ENCODE results near the gene PGRMC2. TPM values are rescaled to one million over a fixed set of nuclear protein-coding genes. Genes with fewer than 3 reads are reported as not detected.

Gene PGRMC2
- total and polyA plus RNA-seq, 2 of the 4 experiments (the other 2 are of a cell fraction): 13.4 to 40.7 TPM

GRCh38 chr4:128303986-128304385 is 16.4 kb upstream of the PGRMC2 start:
- H2AK5ac ChIP-seq (ENCODE audit: low read depth, low read length): 0 out of 2 replicates have a peak overlapping the region, but pooled peaks have one; percentile 53
- H2AFZ ChIP-seq (replicated peaks; ENCODE audit: low read length, poor library complexity): no peak overlapping the region
- TF ChIP-seq ELK1 (IDR thresholded peaks at IDR 0.05; ENCODE audit: borderline replicate concordance, low read depth, low read length) (no peak), RCOR1 (IDR thresholded peaks at IDR 0.05; ENCODE audit: insufficient replicate concordance, low read length) (no peak), RFX5 (IDR thresholded peaks at IDR 0.05; ENCODE audit: low read depth, low read length) (no peak), BHLHE40 (IDR thresholded peaks at IDR 0.05; ENCODE audit: low read depth, low read length) (no peak), FOS (IDR thresholded peaks at IDR 0.05; ENCODE audit: low read depth, low read length) (no peak), NFE2L2 (IDR thresholded peaks at IDR 0.05; ENCODE audit: low read depth, low read length) (no peak), SMC3 (IDR thresholded peaks at IDR 0.05; ENCODE audit: low read depth, low read length) (no peak), USF2 (IDR thresholded peaks at IDR 0.05; ENCODE audit: low read depth, low read length) (no peak), CEBPB (IDR thresholded peaks at IDR 0.05; ENCODE audit: low read depth, low read length) (no peak), POLR2A (IDR thresholded peaks at IDR 0.05; ENCODE audit: low read depth, low read length) (no peak), MXI1 (IDR thresholded peaks at IDR 0.05; ENCODE audit: borderline replicate concordance, low read depth, low read length) (no peak), MAFK (IDR thresholded peaks at IDR 0.05; ENCODE audit: low read depth, low read length) (no peak), CHD1 (IDR thresholded peaks at IDR 0.05; ENCODE audit: low read depth, low read length) (no peak), MAZ (IDR thresholded peaks at IDR 0.05; ENCODE audit: borderline replicate concordance, low read depth, low read length) (no peak)
- H3K4me3 ChIP-seq (ENCODE audit: insufficient read depth, low read depth, low read length): no peak overlapping the region
- H3K56ac ChIP-seq (ENCODE audit: extremely low read depth, insufficient read depth, low read length): no peak overlapping the region
- ATAC-seq (ENCODE audit: low read depth) (no peak), DNase-seq (no peak)
- H3K36me3 ChIP-seq (ENCODE audit: control insufficient read depth, insufficient read depth, low read length): peaks cover 5% of the 10 kb centered on the region; the same call in 1 of the 2 replicates
- H2BK5ac ChIP-seq (ENCODE audit: low read depth, low read length, poor library complexity, severe bottlenecking): peak overlapping the region; percentile 43
- intact Hi-C loops (cut with micrococcal nuclease): no loop called here
- no peak overlapping the region for H3K18ac ChIP-seq (ENCODE audit: low read depth, low read length)
- CTCF ChIA-PET: no interaction called here
- peak overlapping the region; percentile 62 for H4K91ac ChIP-seq (ENCODE audit: insufficient read depth, low read depth, low read length)
- POLR2A ChIA-PET (ENCODE audit: unreplicated experiment): interaction anchor here (0.5 kb wide), 1 partner anchor 260 kb away, joined by 3 read pairs; no protein-coding TSS in a partner anchor
- H3K27ac ChIP-seq (ENCODE audit: insufficient read depth, low read length): 0 out of 2 replicates have a peak overlapping the region, but pooled peaks have one; percentile 9
- H2BK15ac ChIP-seq (ENCODE audit: low read depth, low read length): no peak overlapping the region
- H3K79me1 ChIP-seq (ENCODE audit: low read depth in 1 of 2, low read length in 2 of 2): peaks cover 0 to 3% of the 10 kb centered on the region in 2 experiments; a peak in 1 of 4 replicates
- H2AK9ac ChIP-seq (replicated peaks; ENCODE audit: low read depth, low read length, poor library complexity): no peak overlapping the region
- no peak overlapping the region for H3K23ac ChIP-seq (ENCODE audit: low read depth, low read length)
- H4K5ac ChIP-seq (ENCODE audit: low read depth, low read length): peak overlapping the region; percentile 69
- H3K9me1 ChIP-seq (ENCODE audit: insufficient read depth, low read length): peaks cover 2% of the 10 kb centered on the region; the same call in 1 of the 2 replicates
- no peaks in the 10 kb centered on the region for H3K27me3 ChIP-seq (ENCODE audit: control insufficient read depth, insufficient read depth, low read length)
- peak overlapping the region in 1 of 2 experiments; percentile 75; a peak in 2 of 4 replicates for H4K8ac ChIP-seq (ENCODE audit: low read depth in 2 of 2, low read length in 2 of 2)
- BruUV-seq (replicated peaks): no TSS peak
- H3K9ac ChIP-seq (ENCODE audit: low read depth, low read length): no peak overlapping the region
- H3K4me1 ChIP-seq (ENCODE audit: control insufficient read depth, insufficient read depth, low read length): peaks cover 12% of the 10 kb centered on the region
- H2BK120ac ChIP-seq (ENCODE audit: low read depth, low read length): peak overlapping the region; percentile 62
- in situ Hi-C loops (cut with MboI; ENCODE audit: low sequenced_read_pairs): no loop called here
- H4K20me1 ChIP-seq (ENCODE audit: insufficient read depth, low read length): no peaks in the 10 kb centered on the region
- H3K14ac ChIP-seq (replicated peaks; ENCODE audit: low read depth, low read length): no peak overlapping the region
- dilution Hi-C loops (cut with HindIII; ENCODE audit: low sequenced_read_pairs, unreplicated experiment): no loop called here
- H2BK20ac ChIP-seq (ENCODE audit: low read depth, low read length): peak overlapping the region; percentile 38; the same call in 1 of the 2 replicates
- H3K4ac ChIP-seq (ENCODE audit: low read depth, low read length): peak overlapping the region; percentile 73
- WGBS, 2 experiments (ENCODE audit: extremely low coverage in 2 of 2, insufficient read length in 1 of 2): no CpG with 5 or more reads among the region's 4 CpGs
- no peak overlapping the region for H3K4me2 ChIP-seq (ENCODE audit: low read depth, low read length)
- no peaks in the 10 kb centered on the region for H3K9me3 ChIP-seq (ENCODE audit: control insufficient read depth, insufficient read depth, low read length)

Data from IMR-90 (cell line).